B cell (primary cell): ENCODE data around the gene CARD10. TPM values are rescaled to one million over a fixed set of nuclear protein-coding genes. Genes with fewer than 3 reads are reported as not detected.
A peak's percentile ranks its signal among the peaks of the same experiment; 100 is the strongest.

ENCODE experiments used
- ATAC-seq: fragments of 200-7000 bp; cut with Tn5 transposase; one replicate; pipeline ENCODE4 v1.10.0; 2021; ENCODE audit warnings: low read depth, mild to moderate bottlenecking, moderate number of reproducible peaks, moderate library complexity
- CTCF ChIA-PET: fragments of 350-600 bp; sonication (Branson Sonifier 250); formaldehyde crosslinking; loops from one replicate; lab custom pipeline; 2021; ENCODE audit warnings: antibody characterized with exemption, inconsistent platforms; lab: Charles Lee
- POLR2A ChIA-PET: fragments of 350-600 bp; sonication (Branson Sonifier 250); formaldehyde crosslinking; loops from one replicate; lab custom pipeline; 2021; ENCODE audit warnings: antibody characterized with exemption; lab: Charles Lee
- DNase-seq: peaks from one replicate; pipeline ENCODE4 v3.0.0; 2013
- H2AFZ ChIP-seq: 2 replicates; pipeline ENCODE4 v1.6.1; 2012; ENCODE audit warnings: mild to moderate bottlenecking, low read depth, low read length; ENCODE audit not compliant: insufficient read depth, poor library complexity, severe bottlenecking
- H3K27ac ChIP-seq, 2 donors: 1 replicate in 1 of 2; 2 replicates in 1 of 2; pipeline ENCODE4 v1.5.1; 2012 to 2013; ENCODE audit warnings: low read length in 2 of 2, mild to moderate bottlenecking in 2 of 2, moderate library complexity in 1 of 2
- H3K27me3 ChIP-seq, 4 experiments: fragments of 200-600 bp in 1 of 4; sonication (generic) in 1 of 4; replicated peaks in 1 of 4; 1 replicate in 2 of 4; 2 replicates in 2 of 4; pipeline versions ENCODE4 v1.6.1 to v1.7.0; 2013 to 2016; ENCODE audit warnings: low read length in 3 of 4, mild to moderate bottlenecking in 2 of 4, mixed read lengths in 1 of 4, moderate library complexity in 1 of 4; ENCODE audit not compliant: insufficient read depth in 4 of 4, control insufficient read depth in 3 of 4; ENCODE audit errors: control extremely low read depth in 1 of 4
- H3K36me3 ChIP-seq, 2 experiments: replicated peaks in 1 of 2; 1 replicate in 1 of 2; 2 replicates in 1 of 2; pipeline versions ENCODE4 v1.6.1 to v1.7.1; 2013; ENCODE audit warnings: low read length in 1 of 2; ENCODE audit not compliant: insufficient read depth in 2 of 2, control insufficient read depth in 1 of 2; ENCODE audit errors: control extremely low read depth in 1 of 2, extremely low read depth in 1 of 2
- H3K4me1 ChIP-seq, 2 donors: fragments of 200-600 bp in 1 of 2; sonication (generic) in 1 of 2; 1 replicate in 1 of 2; 2 replicates in 1 of 2; pipeline versions ENCODE4 v1.5.1 to v1.6.1; 2013 to 2017; ENCODE audit warnings: low read length in 2 of 2; ENCODE audit not compliant: control insufficient read depth in 2 of 2, insufficient read depth in 2 of 2
- H3K4me2 ChIP-seq: replicated peaks from 2 replicates; pipeline ENCODE3; 2012; ENCODE audit warnings: mild to moderate bottlenecking, low read depth, low read length; ENCODE audit not compliant: poor library complexity, severe bottlenecking
- H3K4me3 ChIP-seq, 5 experiments: fragments of 200-600 bp in 1 of 5; sonication (generic) in 1 of 5; 1 replicate in 3 of 5; 2 replicates in 2 of 5; pipeline versions ENCODE4 v1.5.1 to v1.7.0; 2011 to 2016; ENCODE audit warnings: low read length in 4 of 5, mild to moderate bottlenecking in 4 of 5, low read depth in 2 of 5, control low read depth in 1 of 5, moderate library complexity in 1 of 5; ENCODE audit not compliant: insufficient read depth in 1 of 5; ENCODE audit errors: control extremely low read depth in 1 of 5, extremely low read depth in 1 of 5
- H3K79me2 ChIP-seq: fragments of 200-600 bp; sonication (generic); one replicate; pipeline ENCODE4 v1.6.0; 2016; ENCODE audit warnings: low read length; ENCODE audit not compliant: control insufficient read depth, insufficient read depth
- H3K9ac ChIP-seq: fragments of 200-600 bp; sonication (generic); 2 replicates; pipeline ENCODE4 v1.6.1; 2017; ENCODE audit warnings: mild to moderate bottlenecking, low read length, moderate library complexity
- H3K9me3 ChIP-seq, 3 donors: one replicate each; pipeline versions ENCODE4 v1.6.1 to v1.7.1; 2013; ENCODE audit warnings: low read length in 2 of 3; ENCODE audit not compliant: control insufficient read depth in 2 of 3, insufficient read depth in 1 of 3; ENCODE audit errors: control extremely low read depth in 1 of 3
- H4K20me1 ChIP-seq: 2 replicates; pipeline ENCODE4 v1.6.0; 2012; ENCODE audit warnings: mild to moderate bottlenecking, low read length; ENCODE audit not compliant: insufficient read depth, control insufficient read depth, poor library complexity, severe bottlenecking
- H3K27ac Mint-ChIP-seq: one replicate; pipeline ENCODE4 v1.8.0; 2021; ENCODE audit warnings: mixed read lengths
- H3K27me3 Mint-ChIP-seq: one replicate; pipeline ENCODE4 v1.8.0; 2021; ENCODE audit warnings: mixed read lengths
- H3K4me1 Mint-ChIP-seq: one replicate; pipeline ENCODE4 v1.8.0; 2021; ENCODE audit warnings: mixed read lengths
- H3K4me3 Mint-ChIP-seq: one replicate; pipeline ENCODE4 v1.8.0; 2021; ENCODE audit warnings: mixed read lengths
- H3K9me3 Mint-ChIP-seq: one replicate; pipeline ENCODE4 v1.8.0; 2022; ENCODE audit warnings: mixed read lengths; ENCODE audit not compliant: insufficient read depth
- CTCF ChIP-seq: fragments of 200-600 bp; IDR thresholded peaks from one replicate; pipeline ENCODE4 v1.8.0; 2022; ENCODE audit warnings: antibody characterized with exemption, mild to moderate bottlenecking
- EZH2 ChIP-seq: IDR thresholded peaks from 2 replicates; pipeline ENCODE4 v1.6.1; 2012; ENCODE audit warnings: borderline replicate concordance, low read depth, mild to moderate bottlenecking, moderate library complexity, low read length; ENCODE audit not compliant: insufficient read depth, poor library complexity, severe bottlenecking
- WGBS: methylation state at CpG from one replicate; pipeline ENCODE4 v1.1.5; 2013; ENCODE audit warnings: missing lambda C conversion rate; ENCODE audit not compliant: insufficient coverage; 5-methylcytosine and 5-hydroxymethylcytosine counted together
- intact Hi-C: fragments of 100-400 bp; cut with micrococcal nuclease; formaldehyde crosslinking; loops from one replicate; pipeline ENCODE4 v1.10.0; 2022
- polyA plus RNA-seq: library from polyadenylated mRNA; depleted of rRNA; stranded (reverse); fragments of >200 nt; gene quantifications from 2 replicates; pipeline ENCODE4 v1.2.3, GENCODE V29; 2012
- total RNA-seq, 2 donors: library from RNA; stranded (reverse); fragments of 120-200 nt in 1 of 2; gene quantifications; 1 replicate in 1 of 2; 2 replicates in 1 of 2; pipeline versions ENCODE4 v1.2.3 to v1.2.4, GENCODE V29; 2013 to 2022

Gene CARD10
- total and polyA plus RNA-seq, 2 donors (not counting 1 experiment from before 2014, with no cell fraction given): not detected

DNA sequence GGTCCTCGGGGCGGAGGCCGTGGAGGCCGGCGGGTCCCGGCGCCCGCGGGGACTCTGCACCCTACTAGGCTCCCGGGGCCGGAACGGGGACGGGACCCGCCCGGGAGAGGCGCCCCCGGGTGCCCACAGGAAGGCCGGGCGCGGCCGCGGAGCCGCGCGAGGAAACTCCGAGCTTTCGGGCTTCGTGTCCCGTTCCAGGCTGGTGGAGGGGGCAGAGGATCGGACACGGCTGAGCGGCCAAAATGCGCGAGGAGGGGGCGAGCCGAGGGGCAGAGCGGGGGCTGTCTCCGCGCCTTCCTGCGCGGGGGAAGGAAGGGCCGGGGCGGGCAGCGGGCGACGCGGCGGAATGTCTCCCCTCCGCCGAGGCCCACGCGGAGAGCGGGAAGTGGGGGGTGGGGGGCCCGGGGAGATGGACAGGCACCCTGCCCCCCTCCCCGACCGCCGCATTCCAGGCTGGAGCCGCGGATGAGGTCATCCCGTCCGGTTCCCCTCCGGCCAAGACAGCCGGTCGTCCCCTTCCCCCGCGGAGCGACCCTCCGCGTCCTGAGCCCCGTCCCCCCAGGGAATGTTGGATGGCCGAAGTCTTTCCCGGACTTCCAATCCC is 41.5 kb upstream of the CARD10 start:
- no peak overlapping the region for H3K27ac ChIP-seq
- peaks cover 0 to 65% (median 25%) of the 10 kb centered on the region in 4 experiments for H3K27me3 ChIP-seq
- Mint-ChIP-seq H3K27ac (no peak overlapping the region), H3K9me3 (no peaks in the 10 kb centered on the region), H3K4me3 (peak overlapping the region; percentile 78), H3K4me1 (peaks cover 20% of the 10 kb centered on the region), H3K27me3 (peaks cover 48% of the 10 kb centered on the region)
- no peaks in the 10 kb centered on the region for H3K79me2 ChIP-seq
- peaks cover 20 to 24% of the 10 kb centered on the region in 2 donors for H3K4me1 ChIP-seq
- peak overlapping the region in 4 of 5 experiments; percentile 17 to 65 (median 39) for H3K4me3 ChIP-seq
- intact Hi-C loops: no loop called here
- peaks cover 0 to 16% (median 0%) of the 10 kb centered on the region in 3 donors for H3K9me3 ChIP-seq
- DNase-seq: peak; percentile 45
- TF ChIP-seq EZH2: peak; percentile 52
- no peak for TF ChIP-seq CTCF
- 2% methylated on average over 67 of the region's 72 CpGs for WGBS
- ATAC-seq: peak; percentile 12
- H4K20me1 ChIP-seq: no peaks in the 10 kb centered on the region
- H3K36me3 ChIP-seq: no peaks in the 10 kb centered on the region
- peak overlapping the region; percentile 60 for H2AFZ ChIP-seq
- peak overlapping the region; percentile 53 for H3K9ac ChIP-seq
- peak overlapping the region; percentile 91 for H3K4me2 ChIP-seq
- ChIA-PET CTCF (interaction anchor here (0.6 to 4.8 kb wide), 4 partner anchors 14 to 1050 kb away, joined by 3 to 69 read pairs (median 6); no protein-coding TSS in a partner anchor), POLR2A (no interaction called here)
